HepG2 (cell line): Measurements from ENCODE around the gene CHST12. TPM values are rescaled to one million over a fixed set of nuclear protein-coding genes. Genes with fewer than 3 reads are reported as not detected.

Source experiments
- CBX1 ChIP-seq: IDR thresholded peaks from one replicate; pipeline ENCODE4 v1.6.1; 2016; ENCODE audit warnings: antibody characterized with exemption, low read depth
- CENPT ChIP-seq: sonication (generic); formaldehyde crosslinking; IDR thresholded peaks from 2 replicates; pipeline ENCODE4 v1.8.0; 2022; ENCODE audit warnings: low read depth, mild to moderate bottlenecking, moderate library complexity, missing genetic modification reagents
- EHMT2 ChIP-seq: fragments of 200-600 bp; sonication (generic); IDR thresholded peaks from 2 replicates; pipeline ENCODE4 v1.7.0; 2017; ENCODE audit warnings: antibody characterized with exemption, low read depth, low read length, borderline replicate concordance
- ESRRA ChIP-seq: sonication (generic); formaldehyde crosslinking; IDR thresholded peaks from 2 replicates; pipeline ENCODE4 v1.5.1; 2020; ENCODE audit warnings: mild to moderate bottlenecking, low read depth, missing genetic modification reagents
- MAFK ChIP-seq, 2 experiments: IDR thresholded peaks in 1 of 2; conservative IDR thresholded peaks in 1 of 2; 2 replicates each; pipeline ENCODE4 v1.6.1; 2011; ENCODE audit warnings: improper control_type of control experiment in 2 of 2, low read length in 2 of 2
- MAZ ChIP-seq, 2 experiments: sonication (generic) in 1 of 2; formaldehyde crosslinking in 1 of 2; IDR thresholded peaks; 2 replicates each; pipeline versions ENCODE4 v1.5.0 to v1.6.1; 2012 to 2020; ENCODE audit warnings: low read depth in 2 of 2, mild to moderate bottlenecking in 2 of 2, borderline replicate concordance in 1 of 2, improper control_type of control experiment in 1 of 2, low read length in 1 of 2, missing genetic modification reagents in 1 of 2, moderate library complexity in 1 of 2
- MTF2 ChIP-seq: sonication (generic); formaldehyde crosslinking; IDR thresholded peaks from 2 replicates; pipeline ENCODE4 v1.5.0; 2020; ENCODE audit warnings: missing genetic modification reagents, borderline replicate concordance
- RCOR2 ChIP-seq: IDR thresholded peaks from 2 replicates; pipeline ENCODE4 v1.6.1; 2016; ENCODE audit warnings: missing biosample characterization, missing genetic modification reagents
- SAP130 ChIP-seq: IDR thresholded peaks from 2 replicates; pipeline ENCODE4 v1.6.1; 2016; ENCODE audit warnings: low read depth
- SSRP1 ChIP-seq: IDR thresholded peaks from 2 replicates; pipeline ENCODE4 v1.6.1; 2016; ENCODE audit warnings: control low read depth
- TOPORS ChIP-seq: sonication (generic); formaldehyde crosslinking; IDR thresholded peaks from 2 replicates; pipeline ENCODE4 v1.8.0; 2023; ENCODE audit warnings: mild to moderate bottlenecking, missing genetic modification reagents
- ZNF260 ChIP-seq: sonication (generic); formaldehyde crosslinking; IDR thresholded peaks from 2 replicates; pipeline ENCODE4 v1.4.0; 2020; ENCODE audit warnings: missing genetic modification reagents, low read depth, mild to moderate bottlenecking, borderline replicate concordance
- ZNF264 ChIP-seq: sonication (generic); formaldehyde crosslinking; IDR thresholded peaks from 2 replicates; pipeline ENCODE4 v1.4.0; 2020; ENCODE audit warnings: missing genetic modification reagents
- ZNF354B ChIP-seq: sonication (generic); formaldehyde crosslinking; IDR thresholded peaks from 2 replicates; pipeline ENCODE4 v1.8.0; 2022; ENCODE audit warnings: mild to moderate bottlenecking, missing genetic modification reagents
- ZNF383 ChIP-seq: sonication (generic); formaldehyde crosslinking; IDR thresholded peaks from 2 replicates; pipeline ENCODE4 v1.4.0; 2020; ENCODE audit warnings: missing genetic modification reagents, mild to moderate bottlenecking, borderline replicate concordance
- ZNF543 ChIP-seq: sonication (generic); formaldehyde crosslinking; IDR thresholded peaks from 2 replicates; pipeline ENCODE4 v1.4.0; 2020; ENCODE audit warnings: mild to moderate bottlenecking, missing genetic modification reagents
- ZNF672 ChIP-seq: sonication (generic); formaldehyde crosslinking; IDR thresholded peaks from 2 replicates; pipeline ENCODE4 v1.8.1; 2022; ENCODE audit warnings: missing genetic modification reagents
- ZSCAN12 ChIP-seq: sonication (generic); formaldehyde crosslinking; IDR thresholded peaks from 2 replicates; pipeline ENCODE4 v1.9.0; 2021; ENCODE audit warnings: mild to moderate bottlenecking, missing genetic modification reagents
- polyA plus RNA-seq, 8 experiments: library from polyadenylated mRNA; depleted of rRNA in 3 of 8; stranded (reverse) in 7 of 8; unstranded in 1 of 8; fragments of >200 nt; fragmentation: Illumina TruSeq in 4 of 8; extraction: Trizol in 4 of 8; gene quantifications; 2 replicates each; pipeline versions ENCODE4 v1.2.1 to v1.2.3, GENCODE V29; 2011 to 2016; ENCODE audit warnings: low read depth in 4 of 8, missing spikeins in 1 of 8, mixed read lengths in 1 of 8; ENCODE audit not compliant: insufficient read depth in 1 of 8
- total RNA-seq, 5 experiments: library from RNA; depleted of rRNA; stranded (reverse); fragments of >200 nt; fragmentation: Illumina TruSeq; extraction: Trizol; gene quantifications; 2 replicates each; pipeline ENCODE4 v1.2.3, GENCODE V29; 2016; ENCODE audit warnings: low read depth in 1 of 5
- TF ChIP-seq, protein P1 (sequence below): sonication (generic); formaldehyde crosslinking; IDR thresholded peaks from 2 replicates; pipeline ENCODE4 v1.4.0; 2020; ENCODE audit warnings: missing genetic modification reagents
- TF ChIP-seq, protein P2 (sequence below): sonication (generic); formaldehyde crosslinking; IDR thresholded peaks from 2 replicates; pipeline ENCODE4 v1.4.0; 2020; ENCODE audit warnings: missing genetic modification reagents
- TF ChIP-seq, protein P3 (sequence below): sonication (generic); formaldehyde crosslinking; IDR thresholded peaks from 2 replicates; pipeline ENCODE4 v1.5.1; 2020; ENCODE audit warnings: mild to moderate bottlenecking, missing genetic modification reagents, borderline replicate concordance
- TF ChIP-seq, protein P4 (sequence below): sonication (generic); formaldehyde crosslinking; IDR thresholded peaks from 2 replicates; pipeline ENCODE4 v1.4.0; 2020; ENCODE audit warnings: missing genetic modification reagents
- TF ChIP-seq, protein P5 (sequence below): IDR thresholded peaks from 2 replicates; pipeline ENCODE4 v1.6.1; 2018; ENCODE audit warnings: missing genetic modification reagents

CHST12 gene
- total and polyA plus RNA-seq, 2 of the 13 experiments (the other 11 are each of a cell fraction or from before 2014, with no cell fraction given) = 6.4 to 15.8 TPM

DNA sequence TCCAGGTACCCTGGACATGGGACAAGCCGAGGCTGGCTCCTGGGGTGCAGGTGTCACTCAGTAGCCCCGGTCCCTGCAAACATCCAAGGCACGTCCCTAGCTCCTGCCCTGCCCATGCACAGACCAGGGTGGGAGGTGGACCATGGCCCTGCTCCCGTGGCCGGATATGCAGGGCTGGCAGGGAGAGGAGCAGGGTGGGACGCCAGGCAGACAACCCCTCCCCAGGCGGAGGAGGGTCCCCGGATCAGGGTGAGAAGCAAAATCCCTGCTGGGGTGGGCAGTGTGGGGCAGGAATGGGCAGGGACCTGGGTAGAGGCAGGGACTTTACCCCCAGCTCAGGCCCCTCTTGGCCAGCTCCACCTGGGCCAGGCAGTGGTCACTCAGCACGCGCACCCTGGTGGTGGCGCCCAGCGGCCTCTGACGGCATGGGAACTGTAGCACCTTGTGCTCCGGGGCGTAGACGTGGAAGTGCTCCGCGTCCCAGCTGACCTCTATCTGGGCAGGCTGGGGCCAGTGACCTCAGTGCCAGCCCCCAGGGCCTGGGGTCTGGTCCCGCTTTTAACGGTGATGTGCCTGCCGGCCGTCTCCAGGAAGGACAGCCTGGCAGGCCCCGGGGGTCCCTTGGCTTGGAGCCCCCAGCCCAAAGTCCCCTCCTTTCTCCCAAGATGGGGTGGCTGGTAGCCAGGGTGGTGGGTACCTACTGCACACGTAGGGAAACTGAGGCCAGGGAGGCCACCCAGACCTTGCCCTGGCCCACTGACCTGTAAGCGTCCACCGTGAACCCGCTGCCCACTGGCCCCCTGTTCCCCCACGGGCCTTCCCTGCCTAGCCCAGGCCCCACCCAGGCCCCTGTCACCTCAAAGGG is 71.6 kb downstream of the CHST12 start (continued):
- TF ChIP-seq ZNF543 (CRISPR knock-in tag) (no peak), EHMT2 (no peak), CBX1 (no peak), ZNF264 (no peak), TOPORS (CRISPR knock-in tag) (no peak), ZNF260 (CRISPR knock-in tag) (no peak), MAFK (conservative IDR thresholded peaks at IDR 0.05 in 1 of 2, IDR thresholded peaks at IDR 0.05 in 1 of 2; ENCODE audit: low read length in 2 of 2) (no peak), MAZ (IDR thresholded peaks at IDR 0.05; ENCODE audit: borderline replicate concordance, low read depth, low read length) (no peak), MAZ (CRISPR knock-in tag; IDR thresholded peaks at IDR 0.05; ENCODE audit: low read depth) (no peak), ESRRA (CRISPR knock-in tag) (0 out of 2 replicates have a peak, but pooled peaks have one; percentile 33), ZNF354B (CRISPR knock-in tag) (no peak), ZSCAN12 (no peak), MTF2 (CRISPR knock-in tag) (no peak), RCOR2 (CRISPR knock-in tag) (no peak), ZNF383 (CRISPR knock-in tag) (no peak), CENPT (CRISPR knock-in tag) (no peak), SAP130 (peak; percentile 33; the same call in 1 of the 2 replicates), ZNF672 (CRISPR knock-in tag) (no peak), SSRP1 (CRISPR knock-in tag) (no peak)
- TF ChIP-seq, protein P1, sequence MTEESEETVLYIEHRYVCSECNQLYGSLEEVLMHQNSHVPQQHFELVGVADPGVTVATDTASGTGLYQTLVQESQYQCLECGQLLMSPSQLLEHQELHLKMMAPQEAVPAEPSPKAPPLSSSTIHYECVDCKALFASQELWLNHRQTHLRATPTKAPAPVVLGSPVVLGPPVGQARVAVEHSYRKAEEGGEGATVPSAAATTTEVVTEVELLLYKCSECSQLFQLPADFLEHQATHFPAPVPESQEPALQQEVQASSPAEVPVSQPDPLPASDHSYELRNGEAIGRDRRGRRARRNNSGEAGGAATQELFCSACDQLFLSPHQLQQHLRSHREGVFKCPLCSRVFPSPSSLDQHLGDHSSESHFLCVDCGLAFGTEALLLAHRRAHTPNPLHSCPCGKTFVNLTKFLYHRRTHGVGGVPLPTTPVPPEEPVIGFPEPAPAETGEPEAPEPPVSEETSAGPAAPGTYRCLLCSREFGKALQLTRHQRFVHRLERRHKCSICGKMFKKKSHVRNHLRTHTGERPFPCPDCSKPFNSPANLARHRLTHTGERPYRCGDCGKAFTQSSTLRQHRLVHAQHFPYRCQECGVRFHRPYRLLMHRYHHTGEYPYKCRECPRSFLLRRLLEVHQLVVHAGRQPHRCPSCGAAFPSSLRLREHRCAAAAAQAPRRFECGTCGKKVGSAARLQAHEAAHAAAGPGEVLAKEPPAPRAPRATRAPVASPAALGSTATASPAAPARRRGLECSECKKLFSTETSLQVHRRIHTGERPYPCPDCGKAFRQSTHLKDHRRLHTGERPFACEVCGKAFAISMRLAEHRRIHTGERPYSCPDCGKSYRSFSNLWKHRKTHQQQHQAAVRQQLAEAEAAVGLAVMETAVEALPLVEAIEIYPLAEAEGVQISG (CRISPR knock-in tag) = 0 out of 2 replicates have a peak, but pooled peaks have one; percentile 28
- TF ChIP-seq, protein P2, sequence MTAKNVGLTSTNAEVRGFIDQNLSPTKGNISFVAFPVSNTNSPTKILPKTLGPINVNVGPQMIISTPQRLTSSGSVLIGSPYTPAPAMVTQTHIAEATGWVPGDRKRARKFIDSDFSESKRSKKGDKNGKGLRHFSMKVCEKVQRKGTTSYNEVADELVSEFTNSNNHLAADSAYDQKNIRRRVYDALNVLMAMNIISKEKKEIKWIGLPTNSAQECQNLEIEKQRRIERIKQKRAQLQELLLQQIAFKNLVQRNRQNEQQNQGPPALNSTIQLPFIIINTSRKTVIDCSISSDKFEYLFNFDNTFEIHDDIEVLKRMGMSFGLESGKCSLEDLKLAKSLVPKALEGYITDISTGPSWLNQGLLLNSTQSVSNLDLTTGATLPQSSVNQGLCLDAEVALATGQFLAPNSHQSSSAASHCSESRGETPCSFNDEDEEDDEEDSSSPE (CRISPR knock-in tag) = no peak
- TF ChIP-seq, protein P3, sequence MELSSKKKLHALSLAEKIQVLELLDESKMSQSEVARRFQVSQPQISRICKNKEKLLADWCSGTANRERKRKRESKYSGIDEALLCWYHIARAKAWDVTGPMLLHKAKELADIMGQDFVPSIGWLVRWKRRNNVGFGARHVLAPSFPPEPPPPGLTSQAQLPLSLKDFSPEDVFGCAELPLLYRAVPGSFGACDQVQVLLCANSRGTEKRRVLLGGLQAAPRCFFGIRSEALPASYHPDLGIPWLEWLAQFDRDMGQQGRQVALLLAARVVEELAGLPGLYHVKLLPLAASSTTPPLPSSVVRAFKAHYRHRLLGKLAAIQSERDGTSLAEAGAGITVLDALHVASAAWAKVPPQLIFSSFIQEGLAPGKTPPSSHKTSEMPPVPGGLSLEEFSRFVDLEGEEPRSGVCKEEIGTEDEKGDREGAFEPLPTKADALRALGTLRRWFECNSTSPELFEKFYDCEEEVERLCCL (CRISPR knock-in tag) = no peak
- TF ChIP-seq, protein P4, sequence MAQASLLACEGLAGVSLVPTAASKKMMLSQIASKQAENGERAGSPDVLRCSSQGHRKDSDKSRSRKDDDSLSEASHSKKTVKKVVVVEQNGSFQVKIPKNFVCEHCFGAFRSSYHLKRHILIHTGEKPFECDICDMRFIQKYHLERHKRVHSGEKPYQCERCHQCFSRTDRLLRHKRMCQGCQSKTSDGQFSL (CRISPR knock-in tag) = no peak
- TF ChIP-seq, protein P5, sequence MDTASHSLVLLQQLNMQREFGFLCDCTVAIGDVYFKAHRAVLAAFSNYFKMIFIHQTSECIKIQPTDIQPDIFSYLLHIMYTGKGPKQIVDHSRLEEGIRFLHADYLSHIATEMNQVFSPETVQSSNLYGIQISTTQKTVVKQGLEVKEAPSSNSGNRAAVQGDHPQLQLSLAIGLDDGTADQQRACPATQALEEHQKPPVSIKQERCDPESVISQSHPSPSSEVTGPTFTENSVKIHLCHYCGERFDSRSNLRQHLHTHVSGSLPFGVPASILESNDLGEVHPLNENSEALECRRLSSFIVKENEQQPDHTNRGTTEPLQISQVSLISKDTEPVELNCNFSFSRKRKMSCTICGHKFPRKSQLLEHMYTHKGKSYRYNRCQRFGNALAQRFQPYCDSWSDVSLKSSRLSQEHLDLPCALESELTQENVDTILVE = no peak
